Measurements from ENCODE around the gene PPP1R7. TPM values are rescaled to one million over a fixed set of nuclear protein-coding genes. Genes with fewer than 3 reads are reported as not detected.

The PPP1R7 gene
- polyA plus RNA-seq, 1 of the 3 experiments (the other 2 are of a cell fraction): 56.9 TPM

GRCh38 chr2:241129086-241129871 is 21.0 kb upstream of the PPP1R7 start:
- no peak overlapping the region for H3K4me2 ChIP-seq
- DNase-seq: no peak
- H3K4me3 ChIP-seq (ENCODE audit: low read depth in 2 of 2, low read length in 1 of 2): no peak overlapping the region
- H3K9me3 ChIP-seq: no peaks in the 10 kb centered on the region
- H3K9me2 ChIP-seq: no peaks in the 10 kb centered on the region
- 85% methylated on average over 11 of the region's 12 CpGs for WGBS (ENCODE audit: low lambda C conversion rate)
- no peak overlapping the region for H2AFZ ChIP-seq (ENCODE audit: low read depth)
- POLR2A ChIA-PET: no interaction called here
- TF ChIP-seq CHD2 (IDR thresholded peaks at IDR 0.05; ENCODE audit: low read length, partially characterized antibody) (no peak), EP300 (IDR thresholded peaks at IDR 0.05; ENCODE audit: borderline replicate concordance in 1 of 2, low read depth in 1 of 2, low read length in 1 of 2) (no peak), FOXM1 (IDR thresholded peaks at IDR 0.05; ENCODE audit: low read depth) (no peak), USF2 (IDR thresholded peaks at IDR 0.05; ENCODE audit: borderline replicate concordance, low read depth, low read length) (no peak), RFX5 (IDR thresholded peaks at IDR 0.05; ENCODE audit: low read length) (no peak), MAX (IDR thresholded peaks at IDR 0.05; ENCODE audit: low read depth) (no peak), REST (IDR thresholded peaks at IDR 0.05; ENCODE audit: low read depth, low read length) (no peak), JUND (IDR thresholded peaks at IDR 0.05) (no peak)
- H3K79me2 ChIP-seq (ENCODE audit: insufficient read depth): no peaks in the 10 kb centered on the region
- H3K4me1 ChIP-seq (ENCODE audit: control insufficient read depth in 1 of 2, insufficient read depth in 2 of 2, low read depth in 1 of 2, low read length in 1 of 2): no peaks in the 10 kb centered on the region
- H3K27me3 ChIP-seq (ENCODE audit: insufficient read depth): no peaks in the 10 kb centered on the region
- H3K36me3 ChIP-seq (replicated peaks in 1 of 2; ENCODE audit: control insufficient read depth in 1 of 2, insufficient read depth in 2 of 2, low read length in 1 of 2): no peaks in the 10 kb centered on the region
- H3K9ac ChIP-seq: no peak overlapping the region
- CTCF ChIA-PET: interaction anchor here (0.9 to 1.0 kb wide), 2 partner anchors 215 to 278 kb away, joined by 3 read pairs; no protein-coding TSS in a partner anchor
- no peaks in the 10 kb centered on the region for H3F3A ChIP-seq (replicated peaks; ENCODE audit: insufficient read depth)
- no peaks in the 10 kb centered on the region for H4K20me1 ChIP-seq (ENCODE audit: insufficient read depth)
- H3K27ac ChIP-seq (ENCODE audit: low read depth in 2 of 2, low read length in 1 of 2): no peak overlapping the region

GRCh38 chr2:241130316-241130715 is 20.0 kb upstream of the PPP1R7 start:
- Histone ChIP-seq H3K9me3 (no peaks in the 10 kb centered on the region), H3F3A (replicated peaks; ENCODE audit: insufficient read depth) (no peaks in the 10 kb centered on the region), H2AFZ (ENCODE audit: low read depth) (no peak overlapping the region), H3K27ac (ENCODE audit: low read depth in 2 of 2, low read length in 1 of 2) (no peak overlapping the region), H3K4me2 (no peak overlapping the region), H3K27me3 (ENCODE audit: insufficient read depth) (no peaks in the 10 kb centered on the region), H3K79me2 (ENCODE audit: insufficient read depth) (no peaks in the 10 kb centered on the region), H3K9ac (no peak overlapping the region), H3K36me3 (replicated peaks in 1 of 2; ENCODE audit: control insufficient read depth in 1 of 2, insufficient read depth in 2 of 2, low read length in 1 of 2) (no peaks in the 10 kb centered on the region), H3K4me1 (ENCODE audit: control insufficient read depth in 1 of 2, insufficient read depth in 2 of 2, low read depth in 1 of 2, low read length in 1 of 2) (no peaks in the 10 kb centered on the region), H3K9me2 (no peaks in the 10 kb centered on the region), H4K20me1 (ENCODE audit: insufficient read depth) (no peaks in the 10 kb centered on the region), H3K4me3 (ENCODE audit: low read depth in 2 of 2, low read length in 1 of 2) (no peak overlapping the region)
- no peak for TF ChIP-seq RCOR1 (IDR thresholded peaks at IDR 0.05; ENCODE audit: low read length)
- TF ChIP-seq YY1 (IDR thresholded peaks at IDR 0.05; ENCODE audit: low read depth): no peak
- TF ChIP-seq MXI1 (IDR thresholded peaks at IDR 0.05; ENCODE audit: low read depth, low read length): no peak
- TF ChIP-seq EP300 (IDR thresholded peaks at IDR 0.05; ENCODE audit: borderline replicate concordance in 1 of 2, low read depth in 1 of 2, low read length in 1 of 2): no peak
- DNase-seq: no peak
- ChIA-PET POLR2A (no interaction called here), CTCF (interaction anchor here (0.9 to 1.0 kb wide), 2 partner anchors 216 to 279 kb away, joined by 3 read pairs; no protein-coding TSS in a partner anchor)
- 89% methylated on average over 13 of the region's 16 CpGs for WGBS (ENCODE audit: low lambda C conversion rate)
